Activated CD8-positive, alpha-beta memory T cell treated with anti-CD3 and anti-CD28 coated beads, Interleukin-2, amount 50 U/mL, for 1 hour (primary cell): Measurements from ENCODE around the gene MRPL27.

Source experiments
- DNase-seq: peaks from one replicate; pipeline ENCODE4 v3.0.0-alpha.2; 2020; ENCODE audit errors: extremely low read depth

Gene MRPL27

DNA sequence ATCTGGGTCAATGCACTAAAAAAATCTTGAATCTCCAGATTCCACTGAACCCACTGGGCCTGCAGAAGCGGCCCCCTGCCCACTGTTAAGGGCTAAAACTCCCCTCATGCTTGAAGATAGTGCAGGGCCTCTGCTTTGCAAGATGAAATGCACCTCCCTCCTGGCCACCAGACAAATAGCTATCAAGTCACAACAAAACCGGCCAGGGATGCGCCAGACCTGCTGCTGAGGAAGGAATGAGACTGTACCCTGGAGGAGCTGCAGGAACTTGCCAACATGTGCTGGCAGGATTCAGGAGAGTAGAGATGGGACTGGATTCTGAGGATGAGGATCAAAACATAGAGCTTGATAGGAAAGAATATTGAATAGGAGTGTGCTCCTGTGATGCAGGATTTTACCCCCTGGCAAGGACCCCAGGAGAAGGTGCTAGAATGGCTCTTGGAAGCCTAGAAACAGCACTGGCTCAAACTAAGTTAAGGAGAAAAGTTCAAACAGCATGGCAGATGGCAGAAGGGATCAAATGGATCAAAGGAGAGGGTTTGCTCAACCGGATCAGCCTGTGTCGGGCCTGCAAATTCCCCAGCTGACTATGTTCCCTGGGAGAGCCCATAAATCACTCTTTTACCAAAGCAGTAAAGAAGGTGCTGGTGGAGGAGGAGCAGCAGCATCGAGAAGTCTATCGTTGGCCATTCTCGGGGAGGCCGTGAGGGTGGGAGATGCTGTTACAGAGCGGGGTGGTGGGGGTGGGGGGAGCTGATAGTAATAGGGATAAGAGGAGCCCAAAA lies 54.3 kb downstream of the MRPL27 start:
- no peak for DNase-seq
